LNCaP clone FGC (cell line): ENCODE measurements around the gene SRD5A2.

Experiments used
- DNase-seq: peaks from one replicate; pipeline ENCODE4 v3.0.0-alpha.2; 2011; ENCODE audit warnings: low read depth
- H3K4me3 ChIP-seq: 2 replicates; pipeline ENCODE4 v1.5.1; 2011; ENCODE audit warnings: mild to moderate bottlenecking, low read depth, low read length, control low read depth
- TF ChIP-seq, protein P1 (sequence below): IDR thresholded peaks from 2 replicates; pipeline ENCODE4 v1.5.1; 2012; ENCODE audit warnings: mild to moderate bottlenecking; ENCODE audit not compliant: control insufficient read depth, insufficient read depth; ENCODE audit errors: extremely low read depth

The SRD5A2 gene

GRCh38 chr2:31476511-31477180 lies 104.1 kb downstream of the SRD5A2 start:
- DNase-seq: no peak
- TF ChIP-seq, protein P1, sequence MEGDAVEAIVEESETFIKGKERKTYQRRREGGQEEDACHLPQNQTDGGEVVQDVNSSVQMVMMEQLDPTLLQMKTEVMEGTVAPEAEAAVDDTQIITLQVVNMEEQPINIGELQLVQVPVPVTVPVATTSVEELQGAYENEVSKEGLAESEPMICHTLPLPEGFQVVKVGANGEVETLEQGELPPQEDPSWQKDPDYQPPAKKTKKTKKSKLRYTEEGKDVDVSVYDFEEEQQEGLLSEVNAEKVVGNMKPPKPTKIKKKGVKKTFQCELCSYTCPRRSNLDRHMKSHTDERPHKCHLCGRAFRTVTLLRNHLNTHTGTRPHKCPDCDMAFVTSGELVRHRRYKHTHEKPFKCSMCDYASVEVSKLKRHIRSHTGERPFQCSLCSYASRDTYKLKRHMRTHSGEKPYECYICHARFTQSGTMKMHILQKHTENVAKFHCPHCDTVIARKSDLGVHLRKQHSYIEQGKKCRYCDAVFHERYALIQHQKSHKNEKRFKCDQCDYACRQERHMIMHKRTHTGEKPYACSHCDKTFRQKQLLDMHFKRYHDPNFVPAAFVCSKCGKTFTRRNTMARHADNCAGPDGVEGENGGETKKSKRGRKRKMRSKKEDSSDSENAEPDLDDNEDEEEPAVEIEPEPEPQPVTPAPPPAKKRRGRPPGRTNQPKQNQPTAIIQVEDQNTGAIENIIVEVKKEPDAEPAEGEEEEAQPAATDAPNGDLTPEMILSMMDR: no peak
- H3K4me3 ChIP-seq: no peak overlapping the region

GRCh38 chr2:31475692-31476091 lies 105.0 kb downstream of the SRD5A2 start:
- no peak for DNase-seq
- TF ChIP-seq, protein P1: no peak
- H3K4me3 ChIP-seq: no peak overlapping the region

- H3K4me3 ChIP-seq: no peak overlapping the region
- TF ChIP-seq, protein P1: no peak
- no peak for DNase-seq
Measured at GRCh38 chr2:31474296-31474695, 106.4 kb downstream of the SRD5A2 start.
